Measurements from ENCODE around the gene ENPP1. TPM values are rescaled to one million over a fixed set of nuclear protein-coding genes. Genes with fewer than 3 reads are reported as not detected.
"Not testable (repeated sequence)": the region's sequence is repeated elsewhere in the genome, so short reads cannot be mapped to it uniquely, and the experiment has no call there.

Gene ENPP1
- total and polyA plus RNA-seq, 2 donors (not counting 3 experiments of a cell fraction or from before 2014, with no cell fraction given), result 0.36 to 1.4 TPM

- TF ChIP-seq JUN (IDR thresholded peaks at IDR 0.05; ENCODE audit: borderline replicate concordance, insufficient read depth, insufficient read length, low read depth) (no peak), EZH2 (IDR thresholded peaks at IDR 0.05; ENCODE audit: borderline replicate concordance, low read depth, low read length, severe bottlenecking) (no peak), GATA2 (IDR thresholded peaks at IDR 0.05; ENCODE audit: insufficient read depth, insufficient read length, low read depth, low read length) (no peak), FOS (IDR thresholded peaks at IDR 0.05; ENCODE audit: borderline replicate concordance, insufficient read depth, low read length) (no peak), MYC (IDR thresholded peaks at IDR 0.05; ENCODE audit: low read depth, low read length) (no peak), MAX (IDR thresholded peaks at IDR 0.05; ENCODE audit: insufficient read depth, insufficient read length) (no peak), CTCF (IDR thresholded peaks at IDR 0.05; ENCODE audit: extremely low read depth in 1 of 2, insufficient read depth in 1 of 2, low read depth in 1 of 2, low read length in 2 of 2) (no peak), POLR2AphosphoS5 (IDR thresholded peaks at IDR 0.05; ENCODE audit: insufficient read depth, low read depth, low read length) (no peak), POLR2A (IDR thresholded peaks at IDR 0.05; ENCODE audit: low read depth, low read length) (no peak)
- H3K9me1 ChIP-seq (replicated peaks; ENCODE audit: control insufficient read depth, extremely low read depth, insufficient read depth, low read length), result no peaks in the 10 kb centered on the region
- no peak for FAIRE-seq
- DNase-seq (ENCODE audit: low read depth, low spot score), result no peak
- ChIA-PET POLR2A (no interaction called here), CTCF (interaction anchor here (1.4 to 1.7 kb wide), 2 partner anchors 10 to 205 kb away, joined by 4 to 6 read pairs; no protein-coding TSS in a partner anchor)
- no TSS peak for BruUV-seq (replicated peaks)
- H3K36me3 ChIP-seq (ENCODE audit: control insufficient read depth in 2 of 2, extremely low read depth in 1 of 2, insufficient read depth in 2 of 2, low read length in 2 of 2), result no peaks in the 10 kb centered on the region
- H3K27ac ChIP-seq (ENCODE audit: insufficient read depth, low read depth, low read length), result no peak overlapping the region
- H4K20me1 ChIP-seq (replicated peaks; ENCODE audit: control insufficient read depth, extremely low read depth, insufficient read depth, low read length), result no peaks in the 10 kb centered on the region
- peaks cover 0 to 3% of the 10 kb centered on the region in 2 experiments for H3K27me3 ChIP-seq (ENCODE audit: control insufficient read depth in 2 of 2, insufficient read depth in 2 of 2, low read length in 2 of 2)
- H3K4me2 ChIP-seq (ENCODE audit: insufficient read depth, low read length), result no peak overlapping the region
- no peaks in the 10 kb centered on the region for H3K79me2 ChIP-seq (ENCODE audit: control insufficient read depth, insufficient read depth, low read length)
- no peaks in the 10 kb centered on the region for H3K4me1 ChIP-seq (ENCODE audit: control insufficient read depth, extremely low read depth, insufficient read depth, low read length)
- dilution Hi-C loops (cut with MboI; ENCODE audit: extremely low pct_ligation_motif_present, low sequenced_read_pairs) (no loop called here), intact Hi-C loops (cut with micrococcal nuclease) (no loop called here)
- no peak overlapping the region for H3K4me3 ChIP-seq (replicated peaks in 1 of 3; ENCODE audit: insufficient read depth in 1 of 3, low read depth in 1 of 3, low read length in 3 of 3)
- H3K9ac ChIP-seq (replicated peaks; ENCODE audit: extremely low read depth, insufficient read depth, low read length), result no peak overlapping the region
- no peaks in the 10 kb centered on the region for H3K9me3 ChIP-seq (replicated peaks; ENCODE audit: control insufficient read depth, insufficient read depth, low read length)
- no peak overlapping the region for H2AFZ ChIP-seq (ENCODE audit: low read depth, low read length)
Measured at GRCh38 chr6:131900231-131900630, 92.4 kb downstream of the ENPP1 start.

- POLR2A ChIA-PET; H3K79me2 ChIP-seq (ENCODE audit: control insufficient read depth, insufficient read depth, low read length); H3K9me1 ChIP-seq (replicated peaks; ENCODE audit: control insufficient read depth, extremely low read depth, insufficient read depth, low read length); DNase-seq (ENCODE audit: low read depth, low spot score); H3K9me3 ChIP-seq (replicated peaks; ENCODE audit: control insufficient read depth, insufficient read depth, low read length); H3K4me2 ChIP-seq (ENCODE audit: insufficient read depth, low read length); H3K27ac ChIP-seq (ENCODE audit: insufficient read depth, low read depth, low read length); dilution Hi-C loops (cut with MboI; ENCODE audit: extremely low pct_ligation_motif_present, low sequenced_read_pairs); intact Hi-C loops (cut with micrococcal nuclease); H2AFZ ChIP-seq (ENCODE audit: low read depth, low read length); H3K4me3 ChIP-seq (replicated peaks in 1 of 3; ENCODE audit: insufficient read depth in 1 of 3, low read depth in 1 of 3, low read length in 3 of 3); H3K4me1 ChIP-seq (ENCODE audit: control insufficient read depth, extremely low read depth, insufficient read depth, low read length); BruUV-seq (replicated peaks); H3K27me3 ChIP-seq (ENCODE audit: control insufficient read depth in 2 of 2, insufficient read depth in 2 of 2, low read length in 2 of 2); FAIRE-seq; H3K9ac ChIP-seq (replicated peaks; ENCODE audit: extremely low read depth, insufficient read depth, low read length); H3K36me3 ChIP-seq (ENCODE audit: control insufficient read depth in 2 of 2, extremely low read depth in 1 of 2, insufficient read depth in 2 of 2, low read length in 2 of 2); H4K20me1 ChIP-seq (replicated peaks; ENCODE audit: control insufficient read depth, extremely low read depth, insufficient read depth, low read length): not testable (repeated sequence)
- CTCF ChIA-PET, result interaction anchor here (1.4 to 1.7 kb wide), 2 partner anchors 9 to 206 kb away, joined by 4 to 6 read pairs; no protein-coding TSS in a partner anchor
Measured at GRCh38 chr6:131901326-131901873, 93.6 kb downstream of the ENPP1 start.

- H3K9ac ChIP-seq (replicated peaks; ENCODE audit: extremely low read depth, insufficient read depth, low read length); H3K79me2 ChIP-seq (ENCODE audit: control insufficient read depth, insufficient read depth, low read length); H3K4me2 ChIP-seq (ENCODE audit: insufficient read depth, low read length); DNase-seq (ENCODE audit: low read depth, low spot score); H3K27me3 ChIP-seq (ENCODE audit: control insufficient read depth in 2 of 2, insufficient read depth in 2 of 2, low read length in 2 of 2); H3K27ac ChIP-seq (ENCODE audit: insufficient read depth, low read depth, low read length); H3K4me1 ChIP-seq (ENCODE audit: control insufficient read depth, extremely low read depth, insufficient read depth, low read length); FAIRE-seq; dilution Hi-C loops (cut with MboI; ENCODE audit: extremely low pct_ligation_motif_present, low sequenced_read_pairs); H2AFZ ChIP-seq (ENCODE audit: low read depth, low read length); POLR2A ChIA-PET; intact Hi-C loops (cut with micrococcal nuclease); H3K4me3 ChIP-seq (replicated peaks in 1 of 3; ENCODE audit: insufficient read depth in 1 of 3, low read depth in 1 of 3, low read length in 3 of 3); H4K20me1 ChIP-seq (replicated peaks; ENCODE audit: control insufficient read depth, extremely low read depth, insufficient read depth, low read length); H3K36me3 ChIP-seq (ENCODE audit: control insufficient read depth in 2 of 2, extremely low read depth in 1 of 2, insufficient read depth in 2 of 2, low read length in 2 of 2); BruUV-seq (replicated peaks); H3K9me3 ChIP-seq (replicated peaks; ENCODE audit: control insufficient read depth, insufficient read depth, low read length); H3K9me1 ChIP-seq (replicated peaks; ENCODE audit: control insufficient read depth, extremely low read depth, insufficient read depth, low read length); CTCF ChIA-PET: not testable (repeated sequence)
Measured at GRCh38 chr6:131903734-131904133, 95.9 kb downstream of the ENPP1 start.
